GM12878 (cell line): ENCODE results near the gene SGIP1. TPM values are rescaled to one million over a fixed set of nuclear protein-coding genes. Genes with fewer than 3 reads are reported as not detected.
A peak's percentile ranks its signal among the peaks of the same experiment; 100 is the strongest.

Experiments
- ATAC-seq: fragments of 200-7000 bp; cut with Tn5 transposase; 3 replicates; pipeline ENCODE4 v1.9.1; 2020; ENCODE audit warnings: mild to moderate bottlenecking, moderate library complexity
- BruUV-seq: library from RNA; stranded (reverse); fragments of 400-500 nt; replicated peaks from 2 replicates; lab custom pipeline; 2021; lab: Mats Ljungman, UMichigan
- CTCF ChIA-PET: fragments of 300-600 bp; sonication (Branson Sonifier 250); formaldehyde crosslinking; extraction: SDS; loops from one replicate; lab custom pipeline; 2021; ENCODE audit warnings: inconsistent platforms; lab: Yijun Ruan, JAX
- POLR2A ChIA-PET: fragments of 350-600 bp; formaldehyde crosslinking; extraction: SDS; loops from one replicate; lab custom pipeline; 2021; ENCODE audit warnings: inconsistent platforms; lab: Charles Lee
- RAD21 ChIA-PET: fragments of 300-600 bp; sonication (Branson Sonifier 250); formaldehyde crosslinking; loops from one replicate; lab custom pipeline; 2023; ENCODE audit warnings: antibody characterized with exemption; ENCODE audit not compliant: unreplicated experiment; lab: Charles Lee
- SMC1A ChIA-PET: fragments of 300-600 bp; sonication (Branson Sonifier 250); formaldehyde crosslinking; loops from one replicate; lab custom pipeline; 2023; ENCODE audit not compliant: unreplicated experiment, uncharacterized antibody; lab: Charles Lee
- DNase-seq: peaks from one replicate; pipeline ENCODE4 v3.0.0-alpha.2; 2011; ENCODE audit warnings: low read depth, low spot score
- FAIRE-seq: peaks from 3 replicates; lab custom pipeline; 2011; peaks lifted over from hg19 to GRCh38; lab: Jason Lieb, UNC
- H2AFZ ChIP-seq: 2 replicates; pipeline ENCODE4 v1.6.0; 2011; ENCODE audit warnings: low read depth, low read length, control low read depth; ENCODE audit not compliant: control insufficient read depth
- H3K27ac ChIP-seq: 2 replicates; pipeline ENCODE4 v1.5.1; 2011; ENCODE audit warnings: control low read depth; ENCODE audit not compliant: control insufficient read depth, insufficient read depth
- H3K27me3 ChIP-seq, 2 experiments: replicated peaks in 1 of 2; 2 replicates each; pipeline versions ENCODE4 v1.6.0 to v1.6.1; 2011; ENCODE audit warnings: low read length in 1 of 2; ENCODE audit not compliant: control insufficient read depth in 2 of 2, insufficient read depth in 2 of 2
- H3K36me3 ChIP-seq, 2 experiments: 2 replicates each; pipeline ENCODE4 v1.5.1; 2011; ENCODE audit warnings: low read length in 1 of 2; ENCODE audit not compliant: control insufficient read depth in 2 of 2, insufficient read depth in 2 of 2
- H3K4me1 ChIP-seq: 2 replicates; pipeline ENCODE4 v1.6.1; 2011; ENCODE audit warnings: mild to moderate bottlenecking, low read length, moderate library complexity, mixed read lengths; ENCODE audit not compliant: control insufficient read depth, insufficient read depth
- H3K4me2 ChIP-seq: 2 replicates; pipeline ENCODE4 v1.6.0; 2011; ENCODE audit warnings: control low read depth; ENCODE audit not compliant: control insufficient read depth, insufficient read depth
- H3K4me3 ChIP-seq: fragments of 200-600 bp; sonication (generic); 2 replicates; pipeline ENCODE4 v1.5.1; 2016
- H3K79me2 ChIP-seq: 2 replicates; pipeline ENCODE4 v1.6.0; 2011; ENCODE audit warnings: low read length; ENCODE audit not compliant: control insufficient read depth, insufficient read depth
- H3K9ac ChIP-seq: 2 replicates; pipeline ENCODE4 v1.8.0; 2011; ENCODE audit warnings: low read length, control low read depth, mixed read lengths; ENCODE audit not compliant: control insufficient read depth, insufficient read depth
- H3K9me3 ChIP-seq: replicated peaks from 3 replicates; pipeline ENCODE4 v1.5.1; 2011; ENCODE audit warnings: mild to moderate bottlenecking, low read length; ENCODE audit not compliant: control insufficient read depth, insufficient read depth
- H4K20me1 ChIP-seq: 2 replicates; pipeline ENCODE4 v1.6.0; 2011; ENCODE audit not compliant: control insufficient read depth, insufficient read depth
- ATF3 ChIP-seq: IDR thresholded peaks from 2 replicates; pipeline ENCODE4 v1.6.1; 2011; ENCODE audit warnings: low read depth, mild to moderate bottlenecking, low read length, moderate library complexity, borderline replicate concordance; ENCODE audit errors: extremely low read depth
- FOXM1 ChIP-seq: IDR thresholded peaks from 2 replicates; pipeline ENCODE4 v1.6.1; 2012; ENCODE audit warnings: low read depth, mild to moderate bottlenecking, inconsistent platforms, low read length, moderate library complexity
- HCFC1 ChIP-seq: fragments of 150-350 bp; IDR thresholded peaks from 2 replicates; pipeline ENCODE4 v1.6.1; 2014; ENCODE audit warnings: low read length
- JUND ChIP-seq: IDR thresholded peaks from 2 replicates; pipeline ENCODE4 v1.6.1; 2012; ENCODE audit warnings: low read depth, mild to moderate bottlenecking, low read length, improper control_type of control experiment, moderate library complexity
- KLF5 ChIP-seq: fragments of 450-650 bp; IDR thresholded peaks from 2 replicates; pipeline ENCODE4 v1.6.1; 2014; ENCODE audit warnings: mild to moderate bottlenecking; ENCODE audit not compliant: partially characterized antibody
- MEF2A ChIP-seq: IDR thresholded peaks from 2 replicates; pipeline ENCODE4 v1.6.1; 2011; ENCODE audit warnings: low read depth, mild to moderate bottlenecking, low read length, moderate library complexity; ENCODE audit not compliant: insufficient read depth
- MTA3 ChIP-seq: IDR thresholded peaks from 2 replicates; pipeline ENCODE4 v1.6.1; 2012; ENCODE audit warnings: low read length, inconsistent platforms, borderline replicate concordance
- NKRF ChIP-seq: fragments of 450-650 bp; conservative IDR thresholded peaks from 2 replicates; pipeline ENCODE4 v1.6.1; 2017; ENCODE audit warnings: mild to moderate bottlenecking, moderate library complexity
- POLR2AphosphoS2 ChIP-seq: IDR thresholded peaks from 2 replicates; pipeline ENCODE4 v1.6.1; 2011; ENCODE audit warnings: low read depth, mild to moderate bottlenecking, low read length, improper control_type of control experiment, moderate library complexity
- POLR2AphosphoS5 ChIP-seq: IDR thresholded peaks from 2 replicates; pipeline ENCODE4 v1.6.1; 2011; ENCODE audit warnings: mild to moderate bottlenecking, low read length, inconsistent platforms
- REST ChIP-seq: IDR thresholded peaks from 2 replicates; pipeline ENCODE4 v1.6.1; 2012; ENCODE audit warnings: mild to moderate bottlenecking, low read depth, low read length
- SMAD1 ChIP-seq: fragments of 450-650 bp; IDR thresholded peaks from 2 replicates; pipeline ENCODE4 v1.6.1; 2018; ENCODE audit warnings: mild to moderate bottlenecking, low read depth; ENCODE audit not compliant: partially characterized antibody
- SMC3 ChIP-seq: IDR thresholded peaks from 2 replicates; pipeline ENCODE4 v1.6.1; 2011; ENCODE audit warnings: low read length, improper control_type of control experiment, borderline replicate concordance
- SUZ12 ChIP-seq: fragments of 200-600 bp; sonication (generic); IDR thresholded peaks from one replicate; pipeline ENCODE4 v1.6.1; 2018; ENCODE audit warnings: antibody characterized with exemption, mild to moderate bottlenecking; ENCODE audit not compliant: unreplicated experiment
- ZNF217 ChIP-seq: fragments of 450-650 bp; IDR thresholded peaks from 2 replicates; pipeline ENCODE4 v1.6.1; 2017; ENCODE audit warnings: antibody characterized with exemption, mild to moderate bottlenecking
- WGBS: methylation state at CpG from one replicate; pipeline ENCODE4 v1.1.6; 2016; ENCODE audit warnings: low lambda C conversion rate; ENCODE audit not compliant: insufficient replicate concordance, insufficient coverage; ENCODE audit errors: missing lambda C conversion rate; 5-methylcytosine and 5-hydroxymethylcytosine counted together
- in situ Hi-C: fragments of 300-500 bp; cut with MboI; formaldehyde crosslinking; loops from 9 replicates; pipeline ENCODE4 v1.14.3; 2018; ENCODE audit warnings: mixed read lengths
- intact Hi-C: fragments of 100-400 bp; cut with micrococcal nuclease; formaldehyde crosslinking; loops from one replicate; pipeline ENCODE4 v1.14.2; 2022; ENCODE audit not compliant: unreplicated experiment
- polyA plus RNA-seq, 11 experiments: library from polyadenylated mRNA; depleted of rRNA in 4 of 11; unstranded in 6 of 11; stranded (reverse) in 5 of 11; fragments of >200 nt; fragmentation: Nextera tagmentation in 4 of 11; fragmentation: Illumina TruSeq in 1 of 11; extraction: Ambion mirVana in 4 of 11; extraction: Trizol in 1 of 11; gene quantifications; 1 replicate in 1 of 11; 2 replicates in 10 of 11; pipeline versions ENCODE4 v1.2.1 to v1.2.3, GENCODE V29; 2011 to 2016; ENCODE audit warnings: inconsistent platforms in 2 of 11, missing spikeins in 2 of 11, low read depth in 1 of 11
- total RNA-seq, 4 experiments: library from RNA; depleted of rRNA in 3 of 4; stranded (reverse); fragments of >200 nt in 3 of 4; fragmentation: Illumina TruSeq in 1 of 4; extraction: Trizol in 1 of 4; gene quantifications; 2 replicates each; pipeline versions ENCODE4 v1.2.1 to v1.2.3, GENCODE V29; 2013 to 2021

Gene SGIP1
- total and polyA plus RNA-seq, 10 of the 15 experiments (the other 5 are each of a cell fraction or from before 2014, with no cell fraction given) = 0.15 TPM; not detected in 9

DNA sequence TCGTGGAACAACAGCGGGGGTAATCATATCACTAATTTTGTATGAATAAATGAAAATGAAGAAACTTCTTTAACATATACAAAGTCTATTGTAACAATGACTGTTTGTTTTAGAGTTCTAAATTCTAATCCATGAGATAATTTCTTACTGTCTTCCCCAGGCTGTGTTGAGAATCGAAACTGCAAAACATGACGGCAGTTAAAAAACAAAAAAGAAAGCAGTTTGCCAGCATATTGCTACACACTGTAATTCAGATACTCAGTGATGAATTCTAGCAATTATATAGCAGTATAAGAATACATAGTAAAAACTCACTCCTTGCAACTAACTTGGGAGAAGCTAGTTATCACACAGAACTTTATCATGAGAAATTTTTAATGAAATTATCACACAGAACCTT lies 245.0 kb downstream of the SGIP1 start:
- H3K36me3 ChIP-seq = no peaks in the 10 kb centered on the region
- ChIA-PET CTCF (interaction anchor here (1.8 kb wide), 1 partner anchor 16 kb away, joined by 5 read pairs; no protein-coding TSS in a partner anchor), RAD21 (no interaction called here)
- no peak for FAIRE-seq
- H3K27ac ChIP-seq = no peak overlapping the region
- no peak overlapping the region for H3K4me2 ChIP-seq
- no peaks in the 10 kb centered on the region for H3K4me1 ChIP-seq
- no peak for TF ChIP-seq ATF3
- no peak for TF ChIP-seq MTA3
- TF ChIP-seq POLR2AphosphoS2 = no peak
- TF ChIP-seq REST = no peak
- no peak for TF ChIP-seq JUND
- TF ChIP-seq MEF2A = no peak
- TF ChIP-seq HCFC1 = no peak
- TF ChIP-seq ZNF217 = no peak
- no peak for TF ChIP-seq FOXM1
- no peak for TF ChIP-seq SUZ12
- TF ChIP-seq POLR2AphosphoS5 = no peak
- no peak for TF ChIP-seq SMC3
- TF ChIP-seq KLF5 = no peak
- TF ChIP-seq SMAD1 = no peak
- TF ChIP-seq NKRF = no peak
- TF ChIP-seq, all 136 proteins: peak for 0
- 80% methylated on average over 4 of the region's 4 CpGs for WGBS
- Histone ChIP-seq H4K20me1 (no peaks in the 10 kb centered on the region), H3K9ac (no peak overlapping the region), H3K4me3 (no peak overlapping the region), H3K27me3 (no peaks in the 10 kb centered on the region), H3K79me2 (no peaks in the 10 kb centered on the region), H2AFZ (no peak overlapping the region), H3K9me3 (no peaks in the 10 kb centered on the region)
- POLR2A ChIA-PET = interaction anchor here (1.5 kb wide), 1 partner anchor 9 kb away, joined by 5 read pairs; no protein-coding TSS in a partner anchor
- intact Hi-C loops = no loop called here
- in situ Hi-C loops = no loop called here
- ATAC-seq (peak; percentile 44; the same call in 1 of the 3 replicates), DNase-seq (no peak)
- SMC1A ChIA-PET = no interaction called here
- no TSS peak for BruUV-seq
